Sigmoid colon (tissue), 7 donors: ENCODE data around the gene AXL. TPM values are rescaled to one million over a fixed set of nuclear protein-coding genes. Genes with fewer than 3 reads are reported as not detected.

Source experiments
- DNase-seq: peaks from one replicate; pipeline ENCODE4 v3.0.0-alpha.2; 2019
- H3K27ac ChIP-seq, 4 donors: fragments of 200-600 bp; sonication (generic); one replicate each; pipeline ENCODE4 v1.5.1; 2016 to 2019; ENCODE audit warnings: mild to moderate bottlenecking in 1 of 4
- H3K27me3 ChIP-seq, 3 donors: fragments of 200-600 bp; sonication (generic); one replicate each; pipeline ENCODE4 v1.5.1; 2019; ENCODE audit warnings: mild to moderate bottlenecking in 1 of 3
- H3K36me3 ChIP-seq, 4 donors: fragments of 200-600 bp; sonication (generic); one replicate each; pipeline ENCODE4 v1.5.1; 2016 to 2019
- H3K4me1 ChIP-seq, 4 donors: fragments of 200-600 bp; sonication (generic); one replicate each; pipeline ENCODE4 v1.5.1; 2017 to 2019
- H3K4me3 ChIP-seq, 4 donors: fragments of 200-600 bp; sonication (generic); one replicate each; pipeline ENCODE4 v1.5.1; 2017 to 2019; ENCODE audit warnings: mild to moderate bottlenecking in 2 of 4, moderate library complexity in 1 of 4
- H3K9me3 ChIP-seq, 4 donors: fragments of 200-600 bp in 3 of 4; sonication (generic) in 3 of 4; one replicate each; pipeline versions ENCODE4 v1.5.1 to v1.6.1; 2013 to 2019
- EP300 ChIP-seq, 4 donors: sonication (generic); formaldehyde crosslinking; IDR thresholded peaks; one replicate each; pipeline ENCODE4 v1.6.1; 2017; ENCODE audit warnings: antibody characterized with exemption in 4 of 4
- POLR2A ChIP-seq, 2 donors: fragments of 450-650 bp; IDR thresholded peaks; one replicate each; pipeline ENCODE4 v1.6.1; 2016; ENCODE audit warnings: antibody characterized with exemption in 2 of 2, mild to moderate bottlenecking in 2 of 2, moderate library complexity in 2 of 2
- POLR2AphosphoS5 ChIP-seq, 4 donors: sonication (generic); formaldehyde crosslinking; IDR thresholded peaks; one replicate each; pipeline ENCODE4 v1.6.1; 2017; ENCODE audit warnings: antibody characterized with exemption in 4 of 4
- WGBS, 2 donors: extraction: QIAGEN DNeasy Blood & Tissue Kit; methylation state at CpG; one replicate each; pipeline ENCODE4 v1.1.7; 2013; 5-methylcytosine and 5-hydroxymethylcytosine counted together
- intact Hi-C: fragments of 100-400 bp; cut with DNase I; formaldehyde crosslinking; loops from one replicate; pipeline ENCODE4 v1.15.1; 2023
- polyA plus RNA-seq, 3 donors: library from polyadenylated mRNA; stranded (reverse); fragments of 200-250 nt; gene quantifications; one replicate each; pipeline ENCODE4 v1.2.3, GENCODE V29; 2013
- total RNA-seq, 4 donors: library from RNA; depleted of rRNA; stranded (reverse); fragments of >200 nt; gene quantifications; one replicate each; pipeline ENCODE4 v1.1.0, GENCODE V29; 2016
- TF ChIP-seq, protein P1 (sequence below), 4 experiments: fragments of 450-650 bp in 3 of 4; fragments of 200-600 bp in 1 of 4; IDR thresholded peaks; one replicate each; pipeline ENCODE4 v1.5.1; 2016 to 2019; ENCODE audit warnings: antibody characterized with exemption in 4 of 4, mild to moderate bottlenecking in 3 of 4, moderate library complexity in 2 of 4
- donor health status: healthy with polysubstance abuse.
- donor health status: Bipolar disorder and iron deficiency.
- donor health status: healthy.

Gene AXL
- total and polyA plus RNA-seq, 7 donors = 5.4 to 108 (median 85.9) TPM

DNA sequence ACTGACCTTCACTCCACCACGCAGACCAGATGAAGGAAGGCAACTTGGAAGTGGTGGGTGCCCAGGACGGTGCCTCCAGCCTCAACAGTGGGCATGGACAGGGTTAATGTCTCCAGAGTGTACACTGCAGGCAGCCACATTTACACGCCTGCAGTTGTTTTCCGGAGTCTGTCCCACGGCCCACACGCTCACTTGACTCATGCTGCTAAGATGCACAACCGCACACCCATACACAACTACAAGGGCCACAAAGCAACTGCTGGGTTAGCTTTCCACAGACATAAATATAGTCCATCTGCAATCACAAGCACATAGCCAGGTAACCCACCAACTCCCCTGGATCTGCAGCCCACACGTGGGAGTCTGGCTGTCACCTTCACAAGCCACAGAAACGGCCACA lies 12.6 kb upstream of the AXL start:
- Histone ChIP-seq H3K4me1 (peaks cover 0 to 7% (median 0%) of the 10 kb centered on the region in 4 donors), H3K27me3 (no peaks in the 10 kb centered on the region), H3K36me3 (no peaks in the 10 kb centered on the region), H3K9me3 (no peaks in the 10 kb centered on the region), H3K4me3 (no peak overlapping the region), H3K27ac (peak overlapping the region in 3 of 4 donors; percentile 3 to 55 (median 53))
- 77 to 85% methylated on average over 9 of the region's 9 CpGs for WGBS, 2 donors
- no peak for TF ChIP-seq POLR2AphosphoS5 (IDR thresholded peaks at IDR 0.05)
- TF ChIP-seq, protein P1, sequence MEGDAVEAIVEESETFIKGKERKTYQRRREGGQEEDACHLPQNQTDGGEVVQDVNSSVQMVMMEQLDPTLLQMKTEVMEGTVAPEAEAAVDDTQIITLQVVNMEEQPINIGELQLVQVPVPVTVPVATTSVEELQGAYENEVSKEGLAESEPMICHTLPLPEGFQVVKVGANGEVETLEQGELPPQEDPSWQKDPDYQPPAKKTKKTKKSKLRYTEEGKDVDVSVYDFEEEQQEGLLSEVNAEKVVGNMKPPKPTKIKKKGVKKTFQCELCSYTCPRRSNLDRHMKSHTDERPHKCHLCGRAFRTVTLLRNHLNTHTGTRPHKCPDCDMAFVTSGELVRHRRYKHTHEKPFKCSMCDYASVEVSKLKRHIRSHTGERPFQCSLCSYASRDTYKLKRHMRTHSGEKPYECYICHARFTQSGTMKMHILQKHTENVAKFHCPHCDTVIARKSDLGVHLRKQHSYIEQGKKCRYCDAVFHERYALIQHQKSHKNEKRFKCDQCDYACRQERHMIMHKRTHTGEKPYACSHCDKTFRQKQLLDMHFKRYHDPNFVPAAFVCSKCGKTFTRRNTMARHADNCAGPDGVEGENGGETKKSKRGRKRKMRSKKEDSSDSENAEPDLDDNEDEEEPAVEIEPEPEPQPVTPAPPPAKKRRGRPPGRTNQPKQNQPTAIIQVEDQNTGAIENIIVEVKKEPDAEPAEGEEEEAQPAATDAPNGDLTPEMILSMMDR (IDR thresholded peaks at IDR 0.05) = no peak
- DNase-seq = no peak
- intact Hi-C loops = no loop called here

DNA sequence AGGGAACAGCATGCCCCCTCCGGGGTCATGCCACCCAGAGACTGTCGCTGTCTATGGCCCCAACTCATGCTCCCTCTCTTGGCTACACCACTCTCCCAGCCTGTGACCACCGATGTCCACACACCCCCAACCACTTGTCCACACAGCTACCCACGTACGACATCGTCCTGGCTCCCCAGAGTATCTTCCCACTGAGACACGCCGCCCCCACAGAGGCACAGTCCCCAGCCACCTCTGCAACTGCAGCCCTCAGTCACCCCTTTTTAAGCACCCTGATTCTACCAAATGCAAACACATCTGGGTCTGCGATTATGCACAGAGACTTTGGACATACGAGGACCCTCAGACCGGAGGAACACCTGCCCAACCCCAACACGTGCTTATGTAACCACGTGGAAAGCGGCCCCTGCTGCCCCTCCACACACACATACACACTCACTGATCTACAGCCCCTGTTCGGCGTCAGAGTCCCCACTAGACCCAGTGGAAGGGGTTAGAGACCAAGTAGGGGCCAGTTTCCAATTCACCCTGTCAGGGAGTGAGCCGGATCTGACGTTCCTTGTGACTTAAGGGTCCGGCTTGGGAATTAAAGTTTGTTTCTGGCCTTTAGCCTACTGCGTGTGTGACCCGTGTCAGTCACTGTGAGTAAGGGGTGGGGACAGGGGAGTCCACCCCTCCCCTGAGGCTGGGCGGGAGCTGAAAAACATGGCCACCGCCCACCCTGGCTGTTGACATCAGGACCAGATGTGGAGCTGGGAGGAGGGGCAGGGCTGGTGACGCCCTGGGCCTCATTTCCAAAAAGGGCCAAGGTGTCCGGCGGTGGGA lies 11.9 kb upstream of the AXL start:
- Histone ChIP-seq H3K27me3 (no peaks in the 10 kb centered on the region), H3K9me3 (no peaks in the 10 kb centered on the region), H3K4me3 (peak overlapping the region in 1 of 4 donors; percentile 5), H3K4me1 (peaks cover 0 to 7% (median 0%) of the 10 kb centered on the region in 4 donors), H3K27ac (peak overlapping the region; percentile 46 to 59 (median 54)), H3K36me3 (no peaks in the 10 kb centered on the region)
- 71 to 73% methylated on average over 26 of the region's 26 CpGs for WGBS, 2 donors
- intact Hi-C loops = no loop called here
- TF ChIP-seq, protein P1 (IDR thresholded peaks at IDR 0.05) = no peak
- TF ChIP-seq POLR2AphosphoS5 (IDR thresholded peaks at IDR 0.05) = peak in 3 of 4 donors; percentile 16 to 29 (median 25)
- DNase-seq = peak; percentile 90

DNA sequence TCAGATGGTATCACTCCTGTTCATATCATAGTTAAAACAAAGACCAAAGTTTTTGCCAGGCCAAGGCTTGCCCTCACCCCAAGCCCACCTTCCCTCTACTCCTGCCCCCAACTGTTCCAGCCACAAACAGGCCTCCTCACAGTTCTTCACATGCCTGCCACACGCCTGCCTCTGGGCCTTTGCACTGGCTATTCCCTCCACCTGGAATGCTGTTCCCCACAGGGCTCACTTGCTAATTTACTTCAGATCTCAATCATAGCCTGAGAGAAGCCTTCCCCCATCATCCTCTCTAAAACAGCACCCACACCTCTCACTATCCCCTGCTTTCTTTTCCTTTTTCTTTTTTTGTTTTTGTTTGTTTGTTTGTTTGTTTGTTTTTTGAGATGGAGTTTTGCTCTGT lies 4.9 kb upstream of the AXL start:
- H3K4me3 ChIP-seq = no peak overlapping the region
- H3K9me3 ChIP-seq = no peaks in the 10 kb centered on the region
- WGBS, 2 donors = 92 to 95% methylated on average over 1 of the region's 1 CpG
- peaks cover 0 to 13% (median 9%) of the 10 kb centered on the region in 4 donors for H3K4me1 ChIP-seq
- no peak overlapping the region for H3K27ac ChIP-seq
- TF ChIP-seq EP300 (IDR thresholded peaks at IDR 0.05) = no peak
- no peak for TF ChIP-seq POLR2A (IDR thresholded peaks at IDR 0.05)
- TF ChIP-seq, protein P1 (IDR thresholded peaks at IDR 0.05) = no peak
- TF ChIP-seq POLR2AphosphoS5 (IDR thresholded peaks at IDR 0.05) = no peak
- no peaks in the 10 kb centered on the region for H3K36me3 ChIP-seq
- no peak for DNase-seq
- intact Hi-C loops = no loop called here
- no peaks in the 10 kb centered on the region for H3K27me3 ChIP-seq

DNA sequence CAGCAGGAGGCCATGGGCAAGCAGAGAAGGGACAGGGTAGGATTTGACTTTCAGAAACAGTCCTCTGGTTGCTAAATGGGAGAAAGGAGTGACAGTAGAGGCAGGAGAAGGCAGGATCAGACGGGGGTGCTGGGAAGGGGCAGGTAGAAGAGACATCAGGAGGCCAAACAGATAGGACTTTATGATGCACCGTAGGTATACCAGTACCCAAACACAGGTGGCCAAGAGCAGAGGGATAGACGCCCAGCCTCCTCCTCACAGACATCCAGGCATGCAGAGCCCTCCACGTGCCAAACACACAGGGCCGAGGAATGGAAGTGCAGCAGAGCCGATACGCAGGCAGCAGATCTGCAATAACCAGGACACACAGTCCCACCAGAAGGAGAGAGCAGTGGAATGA lies 1.3 kb upstream of the AXL start:
- TF ChIP-seq, protein P1 (IDR thresholded peaks at IDR 0.05) = no peak
- TF ChIP-seq EP300 (IDR thresholded peaks at IDR 0.05) (no peak), POLR2AphosphoS5 (IDR thresholded peaks at IDR 0.05) (no peak), POLR2A (IDR thresholded peaks at IDR 0.05) (no peak)
- Histone ChIP-seq H3K27me3 (no peaks in the 10 kb centered on the region), H3K4me1 (peaks cover 0 to 33% (median 31%) of the 10 kb centered on the region in 4 donors), H3K9me3 (no peaks in the 10 kb centered on the region), H3K36me3 (peaks cover 0 to 11% (median 4%) of the 10 kb centered on the region in 4 donors), H3K27ac (peak overlapping the region; percentile 91 to 98 (median 94)), H3K4me3 (no peak overlapping the region)
- 79 to 86% methylated on average over 7 of the region's 7 CpGs for WGBS, 2 donors
- no peak for DNase-seq
- intact Hi-C loops = loop anchor here (1.0 to 5.0 kb wide), 3 partner anchors 13 to 90 kb away; no protein-coding TSS in a partner anchor
